Measurements from ENCODE around the gene SCGN. TPM values are rescaled to one million over a fixed set of nuclear protein-coding genes. Genes with fewer than 3 reads are reported as not detected.

Gene SCGN
- total and polyA plus RNA-seq, 2 of the 13 experiments (the other 11 are each of a cell fraction or from before 2014, with no cell fraction given): 2.9 to 29.0 TPM

GRCh38 chr6:25652007-25652515 is at the start of gene SCGN (continued):
- TF ChIP-seq ZNF367 (CRISPR knock-in tag; IDR thresholded peaks at IDR 0.05; ENCODE audit: borderline replicate concordance) (peak; percentile 88; the same call in 1 of the 2 replicates), BRF2 (CRISPR knock-in tag; IDR thresholded peaks at IDR 0.05) (peak; percentile 61; the same call in 1 of the 2 replicates), ZNF510 (CRISPR knock-in tag; IDR thresholded peaks at IDR 0.05; ENCODE audit: low read depth) (peak; percentile 92; the same call in 1 of the 2 replicates), GATAD2A (CRISPR knock-in tag; IDR thresholded peaks at IDR 0.05) (peak; percentile 74), PITX1 (CRISPR knock-in tag; IDR thresholded peaks at IDR 0.05) (peak; percentile 80), PAXIP1 (CRISPR knock-in tag; conservative IDR thresholded peaks at IDR 0.05) (peak; percentile 54; the same call in 1 of the 2 replicates), NKX3-1 (CRISPR knock-in tag; IDR thresholded peaks at IDR 0.05) (peak; percentile 99), ZNF770 (CRISPR knock-in tag; IDR thresholded peaks at IDR 0.05) (no peak), CSRNP2 (CRISPR knock-in tag; conservative IDR thresholded peaks at IDR 0.05; ENCODE audit: low read depth) (no peak), SRSF4 (IDR thresholded peaks at IDR 0.05; ENCODE audit: low read depth, low read length, poor library complexity, severe bottlenecking) (no peak), ZNF879 (CRISPR knock-in tag; IDR thresholded peaks at IDR 0.05) (peak; percentile 97), HOMEZ (CRISPR knock-in tag; IDR thresholded peaks at IDR 0.05; ENCODE audit: low read depth) (peak; percentile 83), ZNF207 (IDR thresholded peaks at IDR 0.05; ENCODE audit: borderline replicate concordance) (no peak), NAIF1 (CRISPR knock-in tag; IDR thresholded peaks at IDR 0.05; ENCODE audit: borderline replicate concordance) (peak; percentile 87; the same call in 1 of the 2 replicates), SP4 (CRISPR knock-in tag; IDR thresholded peaks at IDR 0.05) (peak; percentile 56; the same call in 1 of the 2 replicates), ZNF629 (CRISPR knock-in tag; conservative IDR thresholded peaks at IDR 0.05) (no peak; the same call in 1 of the 2 replicates), ZFP37 (CRISPR knock-in tag; IDR thresholded peaks at IDR 0.05; ENCODE audit: borderline replicate concordance) (peak; percentile 98; the same call in 1 of the 2 replicates), NFKB2 (CRISPR knock-in tag; IDR thresholded peaks at IDR 0.05; ENCODE audit: borderline replicate concordance) (peak; percentile 99)
